IgD-negative memory B cell (primary cell): ENCODE measurements around the gene TADA2B. TPM values are rescaled to one million over a fixed set of nuclear protein-coding genes. Genes with fewer than 3 reads are reported as not detected.
A peak's percentile ranks its signal among the peaks of the same experiment; 100 is the strongest.
"Not testable (repeated sequence)": the region's sequence is repeated elsewhere in the genome, so short reads cannot be mapped to it uniquely, and the experiment has no call there.

Experiments
- H3K27ac Mint-ChIP-seq, 3 donors: one replicate each; pipeline ENCODE4 v1.8.0; 2020 to 2022; ENCODE audit warnings: mild to moderate bottlenecking in 3 of 3, mixed read lengths in 3 of 3, moderate library complexity in 1 of 3
- H3K27me3 Mint-ChIP-seq: one replicate; pipeline ENCODE4 v1.8.0; 2021; ENCODE audit warnings: mixed read lengths
- H3K36me3 Mint-ChIP-seq: one replicate; pipeline ENCODE4 v1.8.0; 2020; ENCODE audit warnings: mild to moderate bottlenecking, mixed read lengths
- H3K4me1 Mint-ChIP-seq, 3 donors: one replicate each; pipeline ENCODE4 v1.8.0; 2020 to 2022; ENCODE audit warnings: mixed read lengths in 3 of 3, mild to moderate bottlenecking in 1 of 3
- H3K4me3 Mint-ChIP-seq, 4 donors: one replicate each; pipeline ENCODE4 v1.8.0; 2020 to 2022; ENCODE audit warnings: mild to moderate bottlenecking in 4 of 4, mixed read lengths in 4 of 4, moderate library complexity in 3 of 4
- H3K9me3 Mint-ChIP-seq, 3 donors: one replicate each; pipeline ENCODE4 v1.8.0; 2020 to 2021; ENCODE audit warnings: mixed read lengths in 3 of 3, mild to moderate bottlenecking in 1 of 3
- polyA plus RNA-seq: library from polyadenylated mRNA; unstranded; fragments of 300-500 nt; fragmentation: Illumina TruSeq; gene quantifications from one replicate; pipeline ENCODE4 v1.2.3, GENCODE V29; 2021

Gene TADA2B
- polyA plus RNA-seq, 1 donor from 2014 or later = 4.7 TPM

DNA sequence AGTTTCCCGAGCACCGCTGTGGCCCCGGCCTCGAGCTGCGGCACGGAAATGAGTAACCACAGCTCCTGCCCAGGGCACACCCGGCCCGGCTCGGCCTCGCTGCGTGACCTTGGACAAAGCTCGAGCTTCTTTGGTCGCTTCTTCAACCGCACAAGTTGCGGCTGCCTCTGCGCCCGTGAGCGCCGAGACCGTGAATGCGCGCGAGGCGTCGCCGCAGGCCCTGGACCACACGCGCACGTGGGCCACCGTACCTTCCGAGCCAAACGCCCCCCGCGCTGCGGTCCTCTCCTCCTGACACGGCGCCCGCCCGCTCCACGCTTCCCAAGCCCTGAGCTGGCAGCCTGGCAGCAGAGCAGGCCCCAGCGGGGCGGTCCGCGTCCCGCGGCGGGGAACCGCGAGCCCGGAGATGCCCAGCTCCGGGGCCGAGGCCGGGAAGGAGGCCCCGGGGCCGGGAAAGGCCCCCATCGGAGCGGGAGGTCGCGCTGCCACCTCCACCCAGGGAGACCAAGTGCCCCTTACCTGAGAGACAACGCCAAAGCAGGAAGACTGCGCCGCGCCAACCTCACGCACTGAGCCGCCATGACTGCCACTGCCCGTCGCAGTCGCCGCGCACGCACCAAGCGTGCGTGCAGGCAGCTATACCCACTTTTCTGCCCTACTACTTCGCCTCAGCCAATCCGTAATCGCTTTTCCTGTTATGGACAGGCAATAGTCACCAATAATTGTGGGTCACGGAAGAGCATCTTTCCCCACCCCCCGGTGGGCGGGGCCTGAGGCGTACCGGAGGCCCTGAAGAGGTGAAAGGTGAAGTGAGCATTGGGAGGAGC lies 24.5 kb downstream of the TADA2B start, which contains the start of gene GRPEL1:
Gene GRPEL1, minus strand, starts transcription at position 613 of the 827 bp plus-strand sequence. Its CDS starts 32 bp downstream, at position 581.
- no peaks in the 10 kb centered on the region for H3K27me3 Mint-ChIP-seq

DNA sequence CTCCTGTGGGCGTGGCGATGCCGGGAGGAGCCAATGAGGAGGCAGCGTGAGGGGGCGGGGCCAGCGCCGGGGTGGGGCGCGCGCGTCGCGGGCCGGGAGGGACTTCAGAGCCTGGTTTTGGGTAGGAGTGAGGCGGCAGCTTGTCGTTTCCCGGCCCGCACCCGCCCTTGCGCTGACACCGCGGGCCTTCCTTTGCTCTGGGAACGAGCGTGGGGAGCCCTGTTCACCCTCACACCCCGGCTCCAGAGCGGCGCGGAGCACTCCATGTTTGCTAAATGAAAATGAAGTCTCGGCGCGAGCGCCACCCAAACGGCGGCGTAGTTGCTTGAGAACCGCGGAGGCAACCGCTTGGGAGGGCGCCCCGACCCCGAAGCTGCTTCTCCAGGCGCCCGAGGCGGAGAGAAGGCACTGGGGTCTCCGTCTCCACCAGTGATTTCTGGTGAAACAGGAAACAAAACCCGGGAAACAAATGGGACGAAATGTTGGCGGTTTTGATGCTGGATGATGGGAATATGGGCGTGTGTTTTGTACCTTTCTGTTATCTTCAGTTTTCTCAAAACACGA lies 25.2 kb downstream of the TADA2B start:
- H3K27me3 Mint-ChIP-seq = no peaks in the 10 kb centered on the region
- H3K36me3 Mint-ChIP-seq = peaks cover 2% of the 10 kb centered on the region
- H3K9me3 Mint-ChIP-seq = no peaks in the 10 kb centered on the region
- H3K4me3 Mint-ChIP-seq = peak overlapping the region; percentile 88 to 98 (median 95)
- peak overlapping the region; percentile 73 to 97 (median 89) for H3K27ac Mint-ChIP-seq
- H3K4me1 Mint-ChIP-seq = peaks cover 20 to 34% (median 25%) of the 10 kb centered on the region in 3 donors

More for the DNA sequence above, 24.5 kb downstream of the TADA2B start, which contains the start of gene GRPEL1:
- Mint-ChIP-seq H3K27ac (peak within 1 kb of the TSS; percentile 73 to 97 (median 89)), H3K4me1 (peaks cover 20 to 34% (median 25%) of the 10 kb centered on the region in 3 donors), H3K4me3 (peak within 1 kb of the TSS; percentile 89 to 98 (median 95)), H3K36me3 (peaks cover 2% of the 10 kb centered on the region), H3K9me3 (no peaks in the 10 kb centered on the region)

DNA sequence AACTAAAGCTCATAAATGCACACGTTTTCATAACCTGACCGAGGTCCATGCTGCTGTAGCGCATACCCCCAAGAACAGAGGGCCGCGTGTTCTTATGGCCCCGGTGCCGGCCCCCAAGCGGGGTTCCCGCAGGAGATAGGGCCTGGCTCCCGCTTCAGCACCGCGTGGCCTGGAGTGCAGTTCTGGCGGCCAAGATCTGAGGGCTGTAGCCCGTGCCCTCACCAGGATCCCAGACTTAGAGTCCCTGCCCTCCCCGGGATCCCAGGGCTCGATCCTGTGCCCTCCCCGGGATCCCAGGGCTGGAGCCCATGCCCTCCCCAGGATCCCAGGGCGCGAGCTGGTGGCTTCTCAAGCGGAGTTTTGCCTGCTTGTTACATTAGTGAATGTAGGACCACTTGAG lies 25.7 kb downstream of the TADA2B start:
- Mint-ChIP-seq H3K9me3 (no peaks in the 10 kb centered on the region), H3K27me3 (no peaks in the 10 kb centered on the region), H3K36me3 (peaks cover 2% of the 10 kb centered on the region), H3K27ac (peak overlapping the region; percentile 73 to 97 (median 89)), H3K4me1 (peaks cover 20 to 32% (median 25%) of the 10 kb centered on the region in 3 donors), H3K4me3 (peak overlapping the region; percentile 88 to 98 (median 95))

DNA sequence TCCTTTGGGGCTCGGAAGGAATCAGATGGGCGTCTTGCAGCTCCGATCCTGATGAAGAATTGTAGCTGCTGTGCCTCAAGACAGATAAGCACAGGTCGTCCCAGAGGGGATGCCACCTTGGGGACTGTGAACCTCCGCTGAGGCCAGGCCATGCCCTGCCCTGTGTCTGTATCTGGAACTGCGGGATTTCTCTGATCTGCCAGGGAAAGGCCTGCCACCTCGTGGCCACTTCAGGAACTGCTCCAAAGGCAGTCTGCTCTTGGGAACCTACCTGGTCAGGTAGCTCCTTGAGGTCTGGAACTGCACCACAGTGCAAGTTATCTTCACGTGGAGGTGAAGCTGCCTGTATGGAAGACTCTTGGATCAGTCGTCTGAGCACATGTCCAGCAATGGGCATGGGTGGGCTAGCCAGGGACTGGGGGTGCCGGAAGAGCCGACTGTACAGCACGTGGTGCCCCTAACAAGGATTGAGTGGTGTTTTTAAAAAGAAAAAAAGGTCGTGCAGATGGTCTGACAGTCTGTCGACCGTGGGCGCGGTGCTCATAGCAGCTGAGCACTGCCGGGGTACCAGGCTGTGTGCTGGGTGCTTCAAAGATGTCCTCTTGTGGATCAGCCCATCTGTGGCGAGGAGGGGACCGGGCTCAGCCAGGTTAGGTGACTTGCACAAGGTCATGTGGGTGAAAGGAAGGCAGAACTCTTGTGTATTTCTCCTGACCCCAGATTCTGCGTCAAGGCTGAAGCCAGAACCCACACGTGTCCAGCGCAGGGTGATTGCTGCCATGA lies 27.7 kb downstream of the TADA2B start:
- Mint-ChIP-seq H3K9me3 (no peaks in the 10 kb centered on the region), H3K4me1 (peaks cover 20 to 25% (median 21%) of the 10 kb centered on the region in 3 donors), H3K36me3 (peaks cover 2% of the 10 kb centered on the region), H3K27ac (peak overlapping the region in 2 of 3 donors; percentile 19 to 21), H3K27me3 (no peaks in the 10 kb centered on the region), H3K4me3 (peak overlapping the region in 3 of 4 donors; percentile 57 to 75 (median 65))

DNA sequence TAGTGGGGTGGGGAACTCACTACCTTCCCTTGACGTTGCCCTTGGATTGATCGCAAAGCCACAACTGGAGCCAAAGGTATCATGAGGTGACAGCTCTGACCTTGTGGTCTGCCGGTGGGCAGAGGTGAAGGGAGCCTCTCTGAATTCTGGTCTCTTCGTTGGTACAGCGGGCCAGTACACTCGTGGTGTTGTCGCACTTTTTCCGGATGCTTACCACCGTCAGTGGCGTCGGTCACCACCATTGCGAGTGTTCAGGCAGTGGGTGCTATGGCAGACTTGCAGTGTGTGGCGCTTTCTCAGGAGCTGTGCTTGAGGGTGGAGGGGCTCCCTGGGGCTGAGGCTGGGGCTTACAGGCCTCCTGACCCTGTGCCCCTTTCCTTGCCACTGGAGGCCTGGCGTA lies 29.9 kb downstream of the TADA2B start:
- no peak overlapping the region for H3K27ac Mint-ChIP-seq
- H3K36me3 Mint-ChIP-seq = peaks cover 2% of the 10 kb centered on the region
- no peak overlapping the region for H3K4me3 Mint-ChIP-seq
- H3K4me1 Mint-ChIP-seq = peaks cover 11 to 14% (median 12%) of the 10 kb centered on the region in 3 donors
- no peaks in the 10 kb centered on the region for H3K27me3 Mint-ChIP-seq
- peaks cover 0 to 2% (median 0%) of the 10 kb centered on the region in 3 donors for H3K9me3 Mint-ChIP-seq

DNA sequence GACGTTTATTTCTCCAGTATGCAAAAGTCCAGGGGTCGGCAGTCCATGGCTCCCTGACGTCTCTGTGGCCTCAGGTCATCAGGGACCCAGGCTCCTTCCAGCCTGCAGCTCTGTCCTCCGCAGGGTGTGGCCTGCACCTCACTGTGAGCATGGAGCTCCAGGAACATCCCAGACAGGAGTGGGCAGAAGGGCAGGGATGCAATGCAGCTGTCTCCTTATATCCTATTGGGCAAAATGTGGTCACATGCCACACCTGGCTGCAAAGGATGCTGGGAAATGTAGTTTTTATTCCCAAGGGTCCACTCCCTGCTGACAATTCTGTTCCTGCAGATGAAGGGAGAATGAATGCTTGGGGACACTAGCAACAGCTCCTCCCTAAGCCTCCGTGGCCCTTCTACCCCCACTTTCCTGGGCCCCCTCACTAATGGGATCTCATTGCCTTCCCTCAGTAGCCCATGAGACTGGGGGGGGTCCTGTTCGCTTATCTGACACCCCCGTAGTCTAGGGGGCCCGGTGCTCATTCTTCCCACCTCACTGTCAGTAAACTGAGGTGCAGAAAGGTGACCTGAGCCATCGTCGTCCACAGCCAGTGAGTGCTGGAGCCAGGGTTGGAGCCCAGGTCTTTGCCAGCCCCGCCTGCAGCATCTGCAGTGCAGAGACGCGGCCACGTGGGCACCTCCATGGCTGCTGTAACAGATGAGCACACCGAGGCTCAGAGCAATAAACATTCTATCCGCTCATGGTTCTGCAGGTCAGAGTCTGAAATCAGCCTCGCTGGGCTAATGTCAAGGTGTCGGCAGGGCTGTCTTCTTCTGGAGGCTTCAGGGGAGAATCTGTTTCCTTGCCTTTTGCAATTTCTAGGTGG lies 30.6 kb downstream of the TADA2B start:
- H3K36me3 Mint-ChIP-seq = peaks cover 2% of the 10 kb centered on the region
- peak overlapping the region in 1 of 4 donors; percentile 52 for H3K4me3 Mint-ChIP-seq
- peaks cover 0 to 2% (median 0%) of the 10 kb centered on the region in 3 donors for H3K9me3 Mint-ChIP-seq
- no peaks in the 10 kb centered on the region for H3K27me3 Mint-ChIP-seq
- peaks cover 5 to 9% (median 7%) of the 10 kb centered on the region in 3 donors for H3K4me1 Mint-ChIP-seq
- peak overlapping the region in 1 of 3 donors; percentile 85 for H3K27ac Mint-ChIP-seq

DNA sequence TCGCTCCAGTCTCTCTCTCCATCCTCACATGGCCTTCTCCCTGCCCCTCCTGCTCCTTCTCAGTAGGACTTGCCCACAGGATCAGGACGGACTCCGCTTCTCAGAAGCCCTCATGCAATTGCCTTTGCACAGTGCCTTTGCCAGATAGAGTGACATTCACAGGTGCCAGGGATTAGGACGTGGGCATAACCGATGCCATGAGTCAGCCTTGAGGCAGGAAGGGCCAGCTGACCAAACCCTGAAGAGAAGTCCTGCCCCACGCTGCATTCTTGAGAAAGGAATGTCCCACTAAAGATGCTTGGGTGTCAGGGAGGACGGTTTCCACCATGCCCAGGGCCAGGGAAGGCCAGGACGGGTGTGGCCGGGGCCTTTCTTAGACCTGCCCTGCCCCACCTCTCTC lies 31.3 kb downstream of the TADA2B start:
- peaks cover 0 to 2% (median 0%) of the 10 kb centered on the region in 3 donors for H3K9me3 Mint-ChIP-seq

DNA sequence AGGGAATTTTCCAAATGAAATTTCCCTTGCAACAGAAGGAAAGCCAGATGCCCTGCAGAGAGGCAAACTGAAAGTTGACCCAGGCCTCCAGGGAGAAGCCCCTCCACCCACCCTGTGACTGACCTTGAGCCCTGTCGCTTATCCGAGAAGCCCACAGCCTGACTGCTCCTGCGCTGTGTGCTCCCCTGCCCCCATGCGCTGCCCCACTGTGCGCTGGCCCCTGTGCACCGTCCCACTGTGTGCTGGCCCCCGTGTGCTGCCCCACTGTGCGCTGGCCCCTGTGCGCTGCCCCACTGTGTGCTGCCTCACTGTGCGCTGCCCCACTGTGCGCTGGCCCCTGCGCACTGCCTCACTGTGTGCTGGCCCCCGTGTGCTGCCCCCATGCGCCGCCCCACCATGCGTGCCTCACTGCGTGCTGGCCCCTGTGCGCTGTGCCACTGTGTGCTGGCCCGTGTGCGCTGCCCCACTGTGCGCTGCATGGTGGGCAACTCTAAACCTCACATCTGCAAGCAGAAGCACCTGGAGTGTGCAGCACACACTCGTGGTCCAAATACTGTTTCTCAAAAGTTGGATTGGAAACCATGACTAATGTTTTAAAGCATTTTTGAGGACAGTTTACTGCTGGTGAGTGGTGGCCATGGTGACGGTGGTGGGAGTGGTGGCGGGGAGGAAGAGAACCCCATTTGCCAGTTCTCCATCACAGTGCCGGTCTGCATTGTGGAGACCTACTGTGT lies 33.0 kb downstream of the TADA2B start:
- peaks cover 2% of the 10 kb centered on the region for H3K36me3 Mint-ChIP-seq
- no peak overlapping the region for H3K27ac Mint-ChIP-seq
- peaks cover 0 to 5% (median 0%) of the 10 kb centered on the region in 3 donors for H3K4me1 Mint-ChIP-seq
- no peak overlapping the region for H3K4me3 Mint-ChIP-seq
- peaks cover 12% of the 10 kb centered on the region for H3K27me3 Mint-ChIP-seq
- H3K9me3 Mint-ChIP-seq = peaks cover 0 to 4% (median 0%) of the 10 kb centered on the region in 3 donors

More for the DNA sequence above, 31.3 kb downstream of the TADA2B start:
- Mint-ChIP-seq H3K4me1 (peaks cover 4 to 8% (median 6%) of the 10 kb centered on the region in 3 donors), H3K27me3 (no peaks in the 10 kb centered on the region), H3K27ac (peak overlapping the region in 1 of 3 donors; percentile 85), H3K36me3 (peaks cover 2% of the 10 kb centered on the region), H3K4me3 (peak overlapping the region in 1 of 4 donors; percentile 52)

DNA sequence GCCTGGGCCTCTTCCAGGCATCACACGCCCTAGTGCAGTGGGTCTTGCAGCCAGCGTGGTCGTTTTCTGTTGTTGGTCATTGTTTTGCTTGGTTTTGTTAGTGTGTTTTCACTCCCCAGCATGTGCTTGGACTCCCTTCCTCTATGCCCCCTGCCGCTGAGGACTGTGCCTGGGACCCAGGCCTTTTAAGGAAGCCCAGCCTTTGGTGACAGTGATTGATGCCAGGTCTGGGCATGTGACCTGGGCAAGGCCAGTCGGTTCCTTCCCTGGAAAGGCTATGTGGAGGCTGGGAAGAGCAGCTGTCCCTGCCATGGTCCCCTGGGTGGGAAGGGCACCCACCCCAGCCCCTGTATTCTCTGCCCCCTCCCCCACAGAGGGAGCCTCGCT lies 33.5 kb downstream of the TADA2B start:
- Mint-ChIP-seq H3K27ac (no peak overlapping the region), H3K9me3 (peaks cover 0 to 5% (median 0%) of the 10 kb centered on the region in 3 donors), H3K4me3 (no peak overlapping the region), H3K4me1 (peaks cover 0 to 5% (median 0%) of the 10 kb centered on the region in 3 donors), H3K27me3 (peaks cover 16% of the 10 kb centered on the region), H3K36me3 (peaks cover 2% of the 10 kb centered on the region)

DNA sequence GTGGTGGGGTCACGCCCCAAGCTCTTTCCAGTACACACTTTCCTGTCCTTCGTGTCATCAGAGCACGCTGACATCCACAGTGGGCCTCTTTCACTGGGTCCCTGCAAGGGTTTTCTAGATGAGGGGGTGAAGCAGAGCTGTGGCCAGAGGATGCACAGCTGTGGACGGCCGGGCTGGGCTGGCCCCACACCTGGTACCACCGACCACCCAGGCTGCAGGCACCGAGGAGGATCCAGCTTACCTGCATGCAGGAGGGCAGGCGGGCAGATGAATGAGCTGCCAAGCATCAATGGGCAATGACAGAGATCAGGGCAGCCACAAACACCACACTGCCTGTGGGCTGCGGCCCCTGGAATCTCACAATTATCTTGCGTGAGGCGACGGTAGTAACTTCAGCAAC lies 34.2 kb downstream of the TADA2B start:
- no peak overlapping the region for H3K27ac Mint-ChIP-seq
- H3K4me1 Mint-ChIP-seq = peaks cover 0 to 4% (median 0%) of the 10 kb centered on the region in 3 donors
- no peak overlapping the region for H3K4me3 Mint-ChIP-seq
- H3K36me3 Mint-ChIP-seq = peaks cover 2% of the 10 kb centered on the region
- H3K9me3 Mint-ChIP-seq = peaks cover 0 to 5% (median 0%) of the 10 kb centered on the region in 3 donors
- H3K27me3 Mint-ChIP-seq = peaks cover 18% of the 10 kb centered on the region

DNA sequence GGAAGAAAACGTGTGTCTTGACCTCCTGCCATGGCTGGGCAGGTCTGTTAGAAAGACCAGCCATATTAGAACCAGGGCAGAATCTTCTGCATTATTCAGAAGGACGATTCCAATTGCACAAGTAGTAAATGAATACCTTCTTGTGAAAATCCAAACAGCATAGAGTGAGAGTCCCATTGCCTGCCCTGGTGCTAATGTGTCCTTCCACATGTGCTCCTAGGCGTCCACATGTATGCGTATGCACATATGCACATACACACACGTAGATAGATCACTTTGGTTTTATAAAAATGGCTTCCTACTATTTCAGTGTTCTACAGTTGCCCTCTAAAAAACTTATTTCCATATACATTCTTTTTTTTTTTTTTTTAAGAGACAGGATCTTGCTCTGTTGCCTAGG lies 34.9 kb downstream of the TADA2B start:
- H3K4me3 Mint-ChIP-seq = no peak overlapping the region
- peaks cover 0 to 4% (median 0%) of the 10 kb centered on the region in 3 donors for H3K4me1 Mint-ChIP-seq
- peaks cover 20% of the 10 kb centered on the region for H3K27me3 Mint-ChIP-seq
- no peak overlapping the region for H3K27ac Mint-ChIP-seq
- peaks cover 2% of the 10 kb centered on the region for H3K36me3 Mint-ChIP-seq
- peaks cover 0 to 5% (median 0%) of the 10 kb centered on the region in 3 donors for H3K9me3 Mint-ChIP-seq

DNA sequence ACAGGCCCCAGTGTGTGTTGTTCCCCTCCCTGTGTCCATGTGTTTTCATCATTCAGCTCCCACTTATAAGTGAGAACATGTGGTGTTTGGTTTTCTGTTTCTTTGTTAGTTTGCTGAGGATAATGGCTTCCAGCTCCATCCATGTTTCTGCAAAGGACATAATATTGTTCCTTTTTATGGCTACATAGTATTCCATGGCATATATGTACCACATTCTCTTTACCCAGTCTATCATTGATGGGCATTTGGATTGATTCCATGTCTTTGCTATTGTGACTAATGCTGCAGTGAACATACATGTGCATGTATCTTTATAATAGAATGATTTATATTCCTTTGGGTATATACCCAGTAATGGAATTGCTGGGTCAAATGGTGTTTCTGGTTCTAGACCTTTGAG lies 36.3 kb downstream of the TADA2B start:
- not testable (repeated sequence) for H3K27ac Mint-ChIP-seq, H3K36me3 Mint-ChIP-seq, H3K9me3 Mint-ChIP-seq, H3K4me1 Mint-ChIP-seq, H3K4me3 Mint-ChIP-seq
- H3K27me3 Mint-ChIP-seq = peaks cover 24% of the 10 kb centered on the region

DNA sequence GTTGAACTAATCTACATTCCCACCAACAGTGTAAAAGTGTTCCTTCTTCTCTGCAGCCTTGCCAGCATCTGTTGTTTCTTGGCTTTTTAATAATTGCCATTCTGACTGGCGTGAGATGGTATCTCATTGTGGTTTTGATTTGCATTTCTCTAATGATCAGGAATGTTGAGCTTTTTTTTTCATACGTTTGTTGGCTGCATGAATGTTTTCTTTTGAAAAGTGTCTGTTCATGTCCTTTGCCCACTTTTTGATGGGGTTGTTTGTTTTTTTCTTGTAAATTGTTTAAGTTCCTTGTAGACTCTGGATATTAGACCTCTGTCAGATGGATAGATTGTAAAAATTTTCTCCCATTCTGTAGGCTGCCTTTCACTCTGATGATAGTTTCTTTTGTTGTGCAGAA lies 36.7 kb downstream of the TADA2B start:
- not testable (repeated sequence) for H3K4me1 Mint-ChIP-seq, H3K36me3 Mint-ChIP-seq, H3K27ac Mint-ChIP-seq, H3K4me3 Mint-ChIP-seq, H3K9me3 Mint-ChIP-seq
- peaks cover 26% of the 10 kb centered on the region for H3K27me3 Mint-ChIP-seq
